Measurements from ENCODE around the gene EPG5.

GRCh38 chr18:45940724-45941123, 26.4 kb downstream of the EPG5 start:
- TF ChIP-seq CTCF (IDR thresholded peaks at IDR 0.05; ENCODE audit: low read length): no peak
- TF ChIP-seq EZH2 (IDR thresholded peaks at IDR 0.05; ENCODE audit: borderline replicate concordance, low read length): no peak

Measured in OCI-LY1 (cell line).